ENCODE results near the gene MARCHF7. TPM values are rescaled to one million over a fixed set of nuclear protein-coding genes. Genes with fewer than 3 reads are reported as not detected.
A peak's percentile ranks its signal among the peaks of the same experiment; 100 is the strongest.
"Not testable (repeated sequence)": the region's sequence is repeated elsewhere in the genome, so short reads cannot be mapped to it uniquely, and the experiment has no call there.

Gene MARCHF7
- total RNA-seq, 1 donor from 2014 or later: 78.7 TPM

GRCh38 chr2:159744363-159744762 lies 32.1 kb downstream of the MARCHF7 start:
- no peak for TF ChIP-seq CTCF (IDR thresholded peaks at IDR 0.05)
- no peak overlapping the region for H3K4me3 Mint-ChIP-seq (ENCODE audit: unreplicated experiment)
- no peak for DNase-seq (ENCODE audit: low spot score)
- H3K4me1 Mint-ChIP-seq (ENCODE audit: low read depth): peaks cover 27% of the 10 kb centered on the region
- H3K27me3 Mint-ChIP-seq (ENCODE audit: low read depth): no peaks in the 10 kb centered on the region
- peaks cover 22% of the 10 kb centered on the region for H3K36me3 Mint-ChIP-seq (ENCODE audit: low read depth)
- peak overlapping the region; percentile 62 for H3K27ac Mint-ChIP-seq (ENCODE audit: unreplicated experiment)
- no peaks in the 10 kb centered on the region for H3K9me3 Mint-ChIP-seq (ENCODE audit: low read depth)

GRCh38 chr2:159745237-159745636 lies 32.9 kb downstream of the MARCHF7 start:
- not testable (repeated sequence) for H3K27me3 Mint-ChIP-seq (ENCODE audit: low read depth); H3K9me3 Mint-ChIP-seq (ENCODE audit: low read depth); H3K4me3 Mint-ChIP-seq (ENCODE audit: unreplicated experiment); DNase-seq (ENCODE audit: low spot score)
- peaks cover 21% of the 10 kb centered on the region for H3K36me3 Mint-ChIP-seq (ENCODE audit: low read depth)
- H3K4me1 Mint-ChIP-seq (ENCODE audit: low read depth): peaks cover 26% of the 10 kb centered on the region
- peak overlapping the region; percentile 86 for H3K27ac Mint-ChIP-seq (ENCODE audit: unreplicated experiment)

GRCh38 chr2:159748089-159748488 lies 35.8 kb downstream of the MARCHF7 start:
- no peak overlapping the region for H3K4me3 Mint-ChIP-seq (ENCODE audit: unreplicated experiment)
- H3K36me3 Mint-ChIP-seq (ENCODE audit: low read depth): peaks cover 30% of the 10 kb centered on the region
- no peak for TF ChIP-seq CTCF (IDR thresholded peaks at IDR 0.05)
- H3K4me1 Mint-ChIP-seq (ENCODE audit: low read depth): peaks cover 23% of the 10 kb centered on the region
- no peak overlapping the region for H3K27ac Mint-ChIP-seq (ENCODE audit: unreplicated experiment)
- H3K27me3 Mint-ChIP-seq (ENCODE audit: low read depth): no peaks in the 10 kb centered on the region
- H3K9me3 Mint-ChIP-seq (ENCODE audit: low read depth): no peaks in the 10 kb centered on the region
- DNase-seq (ENCODE audit: low spot score): no peak

GRCh38 chr2:159750873-159751272 lies 38.6 kb downstream of the MARCHF7 start:
- TF ChIP-seq CTCF (IDR thresholded peaks at IDR 0.05): no peak
- Mint-ChIP-seq H3K27me3 (ENCODE audit: low read depth) (no peaks in the 10 kb centered on the region), H3K9me3 (ENCODE audit: low read depth) (no peaks in the 10 kb centered on the region), H3K36me3 (ENCODE audit: low read depth) (peaks cover 26% of the 10 kb centered on the region), H3K4me3 (ENCODE audit: unreplicated experiment) (no peak overlapping the region), H3K4me1 (ENCODE audit: low read depth) (peaks cover 8% of the 10 kb centered on the region), H3K27ac (ENCODE audit: unreplicated experiment) (no peak overlapping the region)
- no peak for DNase-seq (ENCODE audit: low spot score)

GRCh38 chr2:159753797-159754196 lies 41.5 kb downstream of the MARCHF7 start:
- TF ChIP-seq CTCF (IDR thresholded peaks at IDR 0.05): no peak
- Mint-ChIP-seq H3K4me3 (ENCODE audit: unreplicated experiment) (no peak overlapping the region), H3K9me3 (ENCODE audit: low read depth) (no peaks in the 10 kb centered on the region), H3K27ac (ENCODE audit: unreplicated experiment) (no peak overlapping the region), H3K36me3 (ENCODE audit: low read depth) (peaks cover 17% of the 10 kb centered on the region), H3K4me1 (ENCODE audit: low read depth) (peaks cover 19% of the 10 kb centered on the region), H3K27me3 (ENCODE audit: low read depth) (no peaks in the 10 kb centered on the region)
- no peak for DNase-seq (ENCODE audit: low spot score)

- Mint-ChIP-seq H3K9me3 (ENCODE audit: low read depth) (no peaks in the 10 kb centered on the region), H3K4me3 (ENCODE audit: unreplicated experiment) (no peak overlapping the region), H3K27me3 (ENCODE audit: low read depth) (no peaks in the 10 kb centered on the region), H3K4me1 (ENCODE audit: low read depth) (peaks cover 28% of the 10 kb centered on the region), H3K27ac (ENCODE audit: unreplicated experiment) (no peak overlapping the region), H3K36me3 (ENCODE audit: low read depth) (peaks cover 22% of the 10 kb centered on the region)
- no peak for TF ChIP-seq CTCF (IDR thresholded peaks at IDR 0.05)
- no peak for DNase-seq (ENCODE audit: low spot score)
These were observed 42.7 kb downstream of the MARCHF7 start for GRCh38 chr2:159755014-159755413.

All from chondrocyte (in vitro differentiated cells).